ENCODE results near the gene TRIO. TPM values are rescaled to one million over a fixed set of nuclear protein-coding genes. Genes with fewer than 3 reads are reported as not detected.
A peak's percentile ranks its signal among the peaks of the same experiment; 100 is the strongest.

Gene TRIO
- total RNA-seq, 4 donors from 2014 or later, result 21.2 to 105 (median 47.6) TPM

DNA sequence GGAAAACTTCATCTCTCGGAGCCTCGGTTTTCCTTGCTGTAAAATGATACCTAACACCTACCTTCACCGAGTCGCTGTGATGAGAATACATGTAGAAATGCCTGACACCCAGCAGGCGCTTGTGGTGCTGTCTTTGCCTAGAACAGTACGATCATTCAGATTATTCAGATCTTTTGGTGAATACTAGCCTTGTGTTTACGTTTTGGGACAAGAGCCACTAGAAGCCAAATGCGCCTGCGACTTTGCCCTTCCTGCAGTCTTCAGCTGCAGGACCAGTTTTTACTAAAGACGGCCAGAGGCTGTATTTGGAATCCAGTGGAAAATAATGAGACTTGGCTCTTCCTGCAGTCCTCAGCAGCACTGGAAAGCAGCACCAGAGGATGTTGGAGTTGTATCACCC lies 189.6 kb downstream of the TRIO start:
- DNase-seq, result no peak
- TF ChIP-seq, protein P1, sequence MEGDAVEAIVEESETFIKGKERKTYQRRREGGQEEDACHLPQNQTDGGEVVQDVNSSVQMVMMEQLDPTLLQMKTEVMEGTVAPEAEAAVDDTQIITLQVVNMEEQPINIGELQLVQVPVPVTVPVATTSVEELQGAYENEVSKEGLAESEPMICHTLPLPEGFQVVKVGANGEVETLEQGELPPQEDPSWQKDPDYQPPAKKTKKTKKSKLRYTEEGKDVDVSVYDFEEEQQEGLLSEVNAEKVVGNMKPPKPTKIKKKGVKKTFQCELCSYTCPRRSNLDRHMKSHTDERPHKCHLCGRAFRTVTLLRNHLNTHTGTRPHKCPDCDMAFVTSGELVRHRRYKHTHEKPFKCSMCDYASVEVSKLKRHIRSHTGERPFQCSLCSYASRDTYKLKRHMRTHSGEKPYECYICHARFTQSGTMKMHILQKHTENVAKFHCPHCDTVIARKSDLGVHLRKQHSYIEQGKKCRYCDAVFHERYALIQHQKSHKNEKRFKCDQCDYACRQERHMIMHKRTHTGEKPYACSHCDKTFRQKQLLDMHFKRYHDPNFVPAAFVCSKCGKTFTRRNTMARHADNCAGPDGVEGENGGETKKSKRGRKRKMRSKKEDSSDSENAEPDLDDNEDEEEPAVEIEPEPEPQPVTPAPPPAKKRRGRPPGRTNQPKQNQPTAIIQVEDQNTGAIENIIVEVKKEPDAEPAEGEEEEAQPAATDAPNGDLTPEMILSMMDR (IDR thresholded peaks at IDR 0.05), result no peak
- no peak for TF ChIP-seq POLR2A (IDR thresholded peaks at IDR 0.05)
- no peak overlapping the region for H3K4me3 ChIP-seq
- no peak overlapping the region for H3K27ac ChIP-seq
- H3K4me1 ChIP-seq, result no peaks in the 10 kb centered on the region
- H3K9me3 ChIP-seq, result no peaks in the 10 kb centered on the region
- intact Hi-C loops (cut with DNase I), result no loop called here
- 80 to 91% methylated on average over 8 to 10 of the region's 10 CpGs for WGBS, 2 donors
- H3K27me3 ChIP-seq, result no peaks in the 10 kb centered on the region
- H3K36me3 ChIP-seq, result peaks cover 0 to 71% (median 0%) of the 10 kb centered on the region in 3 donors

GRCh38 chr5:14337593-14337992 lies 194.5 kb downstream of the TRIO start:
- no peak for DNase-seq
- WGBS, 2 donors, result 85 to 86% methylated on average over 4 to 7 of the region's 7 CpGs

GRCh38 chr5:14339468-14339867 lies 196.3 kb downstream of the TRIO start:
- H3K4me1 ChIP-seq, result peaks cover 0 to 11% (median 6%) of the 10 kb centered on the region in 3 donors
- H3K27me3 ChIP-seq, result no peaks in the 10 kb centered on the region
- no peak overlapping the region for H3K27ac ChIP-seq
- H3K9me3 ChIP-seq, result no peaks in the 10 kb centered on the region
- H3K36me3 ChIP-seq, result peaks cover 0 to 61% (median 0%) of the 10 kb centered on the region in 3 donors
- no peak for DNase-seq
- intact Hi-C loops (cut with DNase I), result no loop called here
- no peak overlapping the region for H3K4me3 ChIP-seq
- 88 to 92% methylated on average over 10 to 11 of the region's 11 CpGs for WGBS, 2 donors
- TF ChIP-seq, protein P1 (IDR thresholded peaks at IDR 0.05), result no peak
- no peak for TF ChIP-seq POLR2A (IDR thresholded peaks at IDR 0.05)

More at GRCh38 chr5:14337593-14337992, 194.5 kb downstream of the TRIO start:
- Histone ChIP-seq H3K4me3 (no peak overlapping the region), H3K27ac (peak overlapping the region in 1 of 4 donors; percentile 15), H3K4me1 (peaks cover 0 to 10% (median 6%) of the 10 kb centered on the region in 3 donors), H3K27me3 (no peaks in the 10 kb centered on the region), H3K9me3 (no peaks in the 10 kb centered on the region), H3K36me3 (peaks cover 0 to 75% (median 0%) of the 10 kb centered on the region in 3 donors)
- TF ChIP-seq, protein P1 (IDR thresholded peaks at IDR 0.05), result no peak
- no peak for TF ChIP-seq POLR2A (IDR thresholded peaks at IDR 0.05)
- intact Hi-C loops (cut with DNase I), result no loop called here

- H3K9me3 ChIP-seq, result no peaks in the 10 kb centered on the region
- 82 to 93% methylated on average over 4 of the region's 4 CpGs for WGBS, 2 donors
- H3K27me3 ChIP-seq, result no peaks in the 10 kb centered on the region
- no peak for DNase-seq
- H3K36me3 ChIP-seq, result peaks cover 0 to 56% (median 0%) of the 10 kb centered on the region in 3 donors
- no peak overlapping the region for H3K4me3 ChIP-seq
- peaks cover 0 to 11% (median 6%) of the 10 kb centered on the region in 3 donors for H3K4me1 ChIP-seq
- H3K27ac ChIP-seq, result no peak overlapping the region
- intact Hi-C loops (cut with DNase I), result no loop called here
- TF ChIP-seq, protein P1 (IDR thresholded peaks at IDR 0.05), result no peak
- no peak for TF ChIP-seq POLR2A (IDR thresholded peaks at IDR 0.05)
These were observed 198.6 kb downstream of the TRIO start for GRCh38 chr5:14341571-14342230.

DNA sequence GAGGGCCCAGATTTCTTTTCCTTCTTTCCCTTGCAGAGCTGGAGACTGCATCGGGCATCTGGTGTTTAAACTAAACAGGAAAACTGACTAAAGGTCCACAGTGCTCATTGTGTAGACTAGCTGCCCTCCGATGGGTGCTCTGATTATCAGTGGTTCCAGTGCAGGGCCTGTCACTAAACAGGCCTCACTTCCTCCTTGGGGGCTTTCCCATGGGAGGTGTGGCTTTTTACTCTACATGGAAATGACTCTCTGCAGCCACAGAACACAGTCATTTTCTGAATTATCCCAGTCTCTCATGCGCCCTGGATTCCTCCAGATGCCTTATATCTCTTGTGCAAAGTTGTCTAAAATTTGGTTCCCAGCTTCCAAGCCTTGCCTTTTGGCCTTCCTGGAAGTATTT lies 199.2 kb downstream of the TRIO start:
- Histone ChIP-seq H3K4me3 (no peak overlapping the region), H3K27me3 (no peaks in the 10 kb centered on the region), H3K36me3 (peaks cover 0 to 53% (median 0%) of the 10 kb centered on the region in 3 donors), H3K9me3 (no peaks in the 10 kb centered on the region), H3K4me1 (peaks cover 0 to 11% (median 6%) of the 10 kb centered on the region in 3 donors), H3K27ac (no peak overlapping the region)
- WGBS, 2 donors, result 44 to 64% methylated on average over 3 of the region's 3 CpGs
- intact Hi-C loops (cut with DNase I), result no loop called here
- TF ChIP-seq, protein P1 (IDR thresholded peaks at IDR 0.05), result no peak
- no peak for TF ChIP-seq POLR2A (IDR thresholded peaks at IDR 0.05)
- no peak for DNase-seq
